GM12878 (cell line): Measurements from ENCODE around the gene COL2A1. TPM values are rescaled to one million over a fixed set of nuclear protein-coding genes. Genes with fewer than 3 reads are reported as not detected.

ENCODE experiments used
- HDGF ChIP-seq: fragments of 450-650 bp; IDR thresholded peaks from 2 replicates; pipeline ENCODE4 v1.6.1; 2016; ENCODE audit warnings: antibody characterized with exemption
- KLF5 ChIP-seq: fragments of 450-650 bp; IDR thresholded peaks from 2 replicates; pipeline ENCODE4 v1.6.1; 2014; ENCODE audit warnings: mild to moderate bottlenecking; ENCODE audit not compliant: partially characterized antibody
- NRF1 ChIP-seq: conservative IDR thresholded peaks from 2 replicates; pipeline ENCODE4 v1.6.1; 2011; ENCODE audit warnings: mild to moderate bottlenecking, low read depth, low read length, improper control_type of control experiment
- SIX5 ChIP-seq: IDR thresholded peaks from 2 replicates; pipeline ENCODE4 v1.6.1; 2011; ENCODE audit warnings: mild to moderate bottlenecking, low read depth, low read length, moderate library complexity; ENCODE audit not compliant: severe bottlenecking
- polyA plus RNA-seq, 11 experiments: library from polyadenylated mRNA; depleted of rRNA in 4 of 11; unstranded in 6 of 11; stranded (reverse) in 5 of 11; fragments of >200 nt; fragmentation: Nextera tagmentation in 4 of 11; fragmentation: Illumina TruSeq in 1 of 11; extraction: Ambion mirVana in 4 of 11; extraction: Trizol in 1 of 11; gene quantifications; 1 replicate in 1 of 11; 2 replicates in 10 of 11; pipeline versions ENCODE4 v1.2.1 to v1.2.3, GENCODE V29; 2011 to 2016; ENCODE audit warnings: inconsistent platforms in 2 of 11, missing spikeins in 2 of 11, low read depth in 1 of 11
- total RNA-seq, 4 experiments: library from RNA; depleted of rRNA in 3 of 4; stranded (reverse); fragments of >200 nt in 3 of 4; fragmentation: Illumina TruSeq in 1 of 4; extraction: Trizol in 1 of 4; gene quantifications; 2 replicates each; pipeline versions ENCODE4 v1.2.1 to v1.2.3, GENCODE V29; 2013 to 2021
- TF ChIP-seq, protein P1 (sequence below): fragments of 450-650 bp; formaldehyde crosslinking; IDR thresholded peaks from 2 replicates; pipeline ENCODE4 v1.4.0; 2020; ENCODE audit warnings: mild to moderate bottlenecking, moderate library complexity
- TF ChIP-seq, protein P2 (sequence below): fragments of 450-650 bp; IDR thresholded peaks from 2 replicates; pipeline ENCODE4 v1.6.1; 2016; ENCODE audit warnings: mild to moderate bottlenecking, moderate library complexity, borderline replicate concordance
- TF ChIP-seq, protein P3 (sequence below): IDR thresholded peaks from 2 replicates; pipeline ENCODE4 v1.6.1; 2011; ENCODE audit warnings: borderline replicate concordance, low read depth, mild to moderate bottlenecking, moderate library complexity, low read length; ENCODE audit not compliant: insufficient read depth, poor library complexity, severe bottlenecking

Gene COL2A1
- total and polyA plus RNA-seq, 10 of the 15 experiments (the other 5 are each of a cell fraction or from before 2014, with no cell fraction given) = 0.06 to 0.67 (median 0.19) TPM; not detected in 1

DNA sequence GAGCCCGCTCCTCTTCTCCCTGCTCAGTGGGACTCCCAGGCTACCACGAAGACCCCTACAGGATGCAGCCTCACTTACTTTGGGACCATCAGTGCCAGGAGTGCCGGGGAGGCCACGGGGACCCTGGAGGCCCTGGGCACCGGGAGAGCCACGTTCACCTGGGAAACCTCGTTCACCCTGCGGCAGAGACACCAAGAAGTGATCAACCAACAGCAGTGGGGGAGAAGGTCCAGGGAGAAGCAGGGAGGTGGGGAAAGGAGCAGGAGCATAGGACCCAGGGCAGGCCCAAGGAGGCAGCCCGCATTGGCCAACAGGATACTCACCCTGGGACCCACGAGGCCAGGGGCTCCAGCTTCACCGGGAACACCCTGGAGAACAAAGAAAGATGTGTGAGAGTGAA lies 21.5 kb downstream of the COL2A1 start (continued):
- TF ChIP-seq, protein P1, sequence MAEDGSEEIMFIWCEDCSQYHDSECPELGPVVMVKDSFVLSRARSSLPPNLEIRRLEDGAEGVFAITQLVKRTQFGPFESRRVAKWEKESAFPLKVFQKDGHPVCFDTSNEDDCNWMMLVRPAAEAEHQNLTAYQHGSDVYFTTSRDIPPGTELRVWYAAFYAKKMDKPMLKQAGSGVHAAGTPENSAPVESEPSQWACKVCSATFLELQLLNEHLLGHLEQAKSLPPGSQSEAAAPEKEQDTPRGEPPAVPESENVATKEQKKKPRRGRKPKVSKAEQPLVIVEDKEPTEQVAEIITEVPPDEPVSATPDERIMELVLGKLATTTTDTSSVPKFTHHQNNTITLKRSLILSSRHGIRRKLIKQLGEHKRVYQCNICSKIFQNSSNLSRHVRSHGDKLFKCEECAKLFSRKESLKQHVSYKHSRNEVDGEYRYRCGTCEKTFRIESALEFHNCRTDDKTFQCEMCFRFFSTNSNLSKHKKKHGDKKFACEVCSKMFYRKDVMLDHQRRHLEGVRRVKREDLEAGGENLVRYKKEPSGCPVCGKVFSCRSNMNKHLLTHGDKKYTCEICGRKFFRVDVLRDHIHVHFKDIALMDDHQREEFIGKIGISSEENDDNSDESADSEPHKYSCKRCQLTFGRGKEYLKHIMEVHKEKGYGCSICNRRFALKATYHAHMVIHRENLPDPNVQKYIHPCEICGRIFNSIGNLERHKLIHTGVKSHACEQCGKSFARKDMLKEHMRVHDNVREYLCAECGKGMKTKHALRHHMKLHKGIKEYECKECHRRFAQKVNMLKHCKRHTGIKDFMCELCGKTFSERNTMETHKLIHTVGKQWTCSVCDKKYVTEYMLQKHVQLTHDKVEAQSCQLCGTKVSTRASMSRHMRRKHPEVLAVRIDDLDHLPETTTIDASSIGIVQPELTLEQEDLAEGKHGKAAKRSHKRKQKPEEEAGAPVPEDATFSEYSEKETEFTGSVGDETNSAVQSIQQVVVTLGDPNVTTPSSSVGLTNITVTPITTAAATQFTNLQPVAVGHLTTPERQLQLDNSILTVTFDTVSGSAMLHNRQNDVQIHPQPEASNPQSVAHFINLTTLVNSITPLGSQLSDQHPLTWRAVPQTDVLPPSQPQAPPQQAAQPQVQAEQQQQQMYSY (CRISPR knock-in tag) = no peak
- TF ChIP-seq HDGF = no peak
- TF ChIP-seq, protein P2, sequence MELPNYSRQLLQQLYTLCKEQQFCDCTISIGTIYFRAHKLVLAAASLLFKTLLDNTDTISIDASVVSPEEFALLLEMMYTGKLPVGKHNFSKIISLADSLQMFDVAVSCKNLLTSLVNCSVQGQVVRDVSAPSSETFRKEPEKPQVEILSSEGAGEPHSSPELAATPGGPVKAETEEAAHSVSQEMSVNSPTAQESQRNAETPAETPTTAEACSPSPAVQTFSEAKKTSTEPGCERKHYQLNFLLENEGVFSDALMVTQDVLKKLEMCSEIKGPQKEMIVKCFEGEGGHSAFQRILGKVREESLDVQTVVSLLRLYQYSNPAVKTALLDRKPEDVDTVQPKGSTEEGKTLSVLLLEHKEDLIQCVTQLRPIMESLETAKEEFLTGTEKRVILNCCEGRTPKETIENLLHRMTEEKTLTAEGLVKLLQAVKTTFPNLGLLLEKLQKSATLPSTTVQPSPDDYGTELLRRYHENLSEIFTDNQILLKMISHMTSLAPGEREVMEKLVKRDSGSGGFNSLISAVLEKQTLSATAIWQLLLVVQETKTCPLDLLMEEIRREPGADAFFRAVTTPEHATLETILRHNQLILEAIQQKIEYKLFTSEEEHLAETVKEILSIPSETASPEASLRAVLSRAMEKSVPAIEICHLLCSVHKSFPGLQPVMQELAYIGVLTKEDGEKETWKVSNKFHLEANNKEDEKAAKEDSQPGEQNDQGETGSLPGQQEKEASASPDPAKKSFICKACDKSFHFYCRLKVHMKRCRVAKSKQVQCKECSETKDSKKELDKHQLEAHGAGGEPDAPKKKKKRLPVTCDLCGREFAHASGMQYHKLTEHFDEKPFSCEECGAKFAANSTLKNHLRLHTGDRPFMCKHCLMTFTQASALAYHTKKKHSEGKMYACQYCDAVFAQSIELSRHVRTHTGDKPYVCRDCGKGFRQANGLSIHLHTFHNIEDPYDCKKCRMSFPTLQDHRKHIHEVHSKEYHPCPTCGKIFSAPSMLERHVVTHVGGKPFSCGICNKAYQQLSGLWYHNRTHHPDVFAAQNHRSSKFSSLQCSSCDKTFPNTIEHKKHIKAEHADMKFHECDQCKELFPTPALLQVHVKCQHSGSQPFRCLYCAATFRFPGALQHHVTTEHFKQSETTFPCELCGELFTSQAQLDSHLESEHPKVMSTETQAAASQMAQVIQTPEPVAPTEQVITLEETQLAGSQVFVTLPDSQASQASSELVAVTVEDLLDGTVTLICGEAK = no peak
- TF ChIP-seq SIX5 = no peak
- TF ChIP-seq KLF5 = no peak
- TF ChIP-seq NRF1 = no peak
- TF ChIP-seq, protein P3, sequence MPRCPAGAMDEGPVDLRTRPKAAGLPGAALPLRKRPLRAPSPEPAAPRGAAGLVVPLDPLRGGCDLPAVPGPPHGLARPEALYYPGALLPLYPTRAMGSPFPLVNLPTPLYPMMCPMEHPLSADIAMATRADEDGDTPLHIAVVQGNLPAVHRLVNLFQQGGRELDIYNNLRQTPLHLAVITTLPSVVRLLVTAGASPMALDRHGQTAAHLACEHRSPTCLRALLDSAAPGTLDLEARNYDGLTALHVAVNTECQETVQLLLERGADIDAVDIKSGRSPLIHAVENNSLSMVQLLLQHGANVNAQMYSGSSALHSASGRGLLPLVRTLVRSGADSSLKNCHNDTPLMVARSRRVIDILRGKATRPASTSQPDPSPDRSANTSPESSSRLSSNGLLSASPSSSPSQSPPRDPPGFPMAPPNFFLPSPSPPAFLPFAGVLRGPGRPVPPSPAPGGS = no peak
